HCT116 (cell line): ENCODE data around the gene TMIGD3. TPM values are rescaled to one million over a fixed set of nuclear protein-coding genes. Genes with fewer than 3 reads are reported as not detected.

ENCODE experiments used
- ATAC-seq: fragments of 200-7000 bp; cut with Tn5 transposase; 2 replicates; pipeline ENCODE4 v1.9.1; 2020; ENCODE audit warnings: mild to moderate bottlenecking, moderate library complexity
- BruUV-seq: library from RNA; stranded (reverse); fragments of 400-500 nt; replicated peaks from 2 replicates; lab custom pipeline; 2021; lab: Mats Ljungman, UMichigan
- CTCF ChIA-PET: fragments of 300-600 bp; sonication (Branson Sonifier 250); formaldehyde crosslinking; loops from one replicate; lab custom pipeline; 2021; ENCODE audit warnings: antibody characterized with exemption; lab: Charles Lee
- POLR2A ChIA-PET: fragments of 300-600, 350-600 bp; sonication (Branson Sonifier 250); formaldehyde crosslinking; loops from one replicate; lab custom pipeline; 2021; ENCODE audit warnings: antibody characterized with exemption; lab: Charles Lee
- RAD21 ChIA-PET, 2 experiments: fragments of 300-600 bp; sonication (Branson Sonifier 250); formaldehyde crosslinking; loops; one replicate each; lab custom pipeline; 2023; ENCODE audit warnings: low total read pairs in 2 of 2; ENCODE audit not compliant: uncharacterized antibody in 2 of 2, unreplicated experiment in 2 of 2, low non-redundant PET in 1 of 2; lab: Charles Lee
- DNase-seq: peaks from one replicate; pipeline ENCODE4 v3.0.0-alpha.2; 2010; ENCODE audit warnings: low read depth, low spot score
- H2AFZ ChIP-seq: fragments of 200-600 bp; shearing (Covaris generic), sonication (generic); 2 replicates; pipeline ENCODE4 v1.6.1; 2017; ENCODE audit warnings: low read depth, mixed run types, mixed read lengths, antibody characterized with exemption, low read length; ENCODE audit not compliant: poor library complexity, severe bottlenecking
- H3K27ac ChIP-seq: 2 replicates; pipeline ENCODE4 v1.5.1; 2012; ENCODE audit warnings: low read depth, low read length
- H3K27me3 ChIP-seq: fragments of 200-600 bp; sonication (generic); 2 replicates; pipeline ENCODE4 v1.6.1; 2016; ENCODE audit warnings: mixed run types, low read length, mixed read lengths; ENCODE audit not compliant: insufficient read depth
- H3K36me3 ChIP-seq, 2 experiments: fragments of 200-500 bp in 1 of 2; fragments of 200-600 bp in 1 of 2; sonication (Bioruptor generic) in 1 of 2; sonication (generic) in 1 of 2; 2 replicates each; pipeline versions ENCODE4 v1.5.1 to v1.6.1; 2014 to 2016; ENCODE audit warnings: low read length in 2 of 2, inconsistent platforms in 1 of 2, mixed read lengths in 1 of 2, mixed run types in 1 of 2; ENCODE audit not compliant: insufficient read depth in 2 of 2, control insufficient read depth in 1 of 2
- H3K4me1 ChIP-seq, 2 experiments: fragments of 200-600 bp in 1 of 2; sonication (generic) in 1 of 2; 2 replicates each; pipeline versions ENCODE4 v1.5.1 to v1.6.1; 2012 to 2017; ENCODE audit warnings: low read length in 2 of 2, inconsistent platforms in 1 of 2, mild to moderate bottlenecking in 1 of 2, mixed read lengths in 1 of 2, mixed run types in 1 of 2, moderate library complexity in 1 of 2; ENCODE audit not compliant: insufficient read depth in 2 of 2, control insufficient read depth in 1 of 2
- H3K4me2 ChIP-seq: fragments of 200-600 bp; sonication (generic); 2 replicates; pipeline ENCODE4 v1.6.1; 2017; ENCODE audit warnings: mixed run types, low read length, mixed read lengths
- H3K4me3 ChIP-seq, 2 experiments: fragments of 200-600 bp in 1 of 2; sonication (generic) in 1 of 2; replicated peaks in 1 of 2; 2 replicates each; pipeline ENCODE4 v1.5.1; 2011 to 2016; ENCODE audit warnings: low read length in 2 of 2, control low read depth in 1 of 2, low read depth in 1 of 2, mild to moderate bottlenecking in 1 of 2, mixed read lengths in 1 of 2, mixed run types in 1 of 2
- H3K79me2 ChIP-seq: fragments of 200-600 bp; sonication (generic); 2 replicates; pipeline ENCODE4 v1.6.1; 2017; ENCODE audit warnings: mild to moderate bottlenecking, mixed run types, low read length, moderate library complexity, mixed read lengths; ENCODE audit not compliant: insufficient read depth
- H3K9ac ChIP-seq: fragments of 200-600 bp; sonication (generic); 2 replicates; pipeline ENCODE4 v1.6.1; 2016; ENCODE audit warnings: low read length, mixed read lengths
- H3K9me2 ChIP-seq: fragments of 200-600 bp; sonication (generic), shearing (Covaris generic); 2 replicates; pipeline ENCODE4 v1.6.1; 2017; ENCODE audit warnings: mixed run types, mild to moderate bottlenecking, moderate library complexity; ENCODE audit not compliant: insufficient read depth
- H3K9me3 ChIP-seq, 2 experiments: fragments of 200-500 bp in 1 of 2; fragments of 200-600 bp in 1 of 2; sonication (Bioruptor generic) in 1 of 2; sonication (generic) in 1 of 2; 2 replicates each; pipeline ENCODE4 v1.6.1; 2014 to 2017; ENCODE audit warnings: low read length in 2 of 2, mixed read lengths in 2 of 2, inconsistent platforms in 1 of 2, low read depth in 1 of 2, mild to moderate bottlenecking in 1 of 2, mixed run types in 1 of 2, moderate library complexity in 1 of 2; ENCODE audit not compliant: control insufficient read depth in 1 of 2, insufficient read depth in 1 of 2
- H4K20me1 ChIP-seq: fragments of 200-600 bp; sonication (generic), shearing (Covaris generic); 2 replicates; pipeline ENCODE4 v1.6.1; 2017; ENCODE audit warnings: mixed run types, mild to moderate bottlenecking, moderate library complexity; ENCODE audit not compliant: insufficient read depth
- CBX3 ChIP-seq: IDR thresholded peaks from 2 replicates; pipeline ENCODE4 v1.6.1; 2012; ENCODE audit warnings: low read depth
- EGR1 ChIP-seq: IDR thresholded peaks from 2 replicates; pipeline ENCODE4 v1.6.1; 2012; ENCODE audit warnings: low read depth
- ELF1 ChIP-seq: IDR thresholded peaks from 2 replicates; pipeline ENCODE4 v1.6.1; 2012; ENCODE audit warnings: low read depth, borderline replicate concordance
- MAX ChIP-seq: IDR thresholded peaks from 2 replicates; pipeline ENCODE4 v1.6.1; 2012
- POLR2A ChIP-seq: IDR thresholded peaks from 2 replicates; pipeline ENCODE4 v1.7.0; 2011; ENCODE audit warnings: borderline replicate concordance; ENCODE audit not compliant: insufficient read depth, insufficient read length; ENCODE audit errors: extremely low read depth
- SIN3A ChIP-seq: IDR thresholded peaks from 2 replicates; pipeline ENCODE4 v1.6.1; 2012; ENCODE audit warnings: low read depth
- SRF ChIP-seq: IDR thresholded peaks from 2 replicates; pipeline ENCODE4 v1.6.1; 2012; ENCODE audit warnings: low read depth
- ZFX ChIP-seq: fragments of 450-650 bp; IDR thresholded peaks from 2 replicates; pipeline ENCODE4 v1.6.1; 2017
- intact Hi-C: fragments of 100-400 bp; cut with micrococcal nuclease; formaldehyde crosslinking; loops from 2 replicates; pipeline ENCODE4 v1.10.0; 2022
- total RNA-seq: library from RNA; stranded (reverse); gene quantifications from one replicate; pipeline ENCODE4 v1.2.1, GENCODE V29; 2021; ENCODE audit not compliant: unreplicated experiment
- TF ChIP-seq, protein P1 (sequence below): IDR thresholded peaks from 2 replicates; pipeline ENCODE4 v1.6.1; 2012; ENCODE audit warnings: low read depth
- TF ChIP-seq, protein P2 (sequence below), 3 experiments: fragments of 200-600 bp in 1 of 3; sonication (generic) in 1 of 3; IDR thresholded peaks in 2 of 3; conservative IDR thresholded peaks in 1 of 3; 2 replicates each; pipeline ENCODE4 v1.5.1; 2012 to 2017; ENCODE audit warnings: low read depth in 2 of 3, low read length in 2 of 3, antibody characterized with exemption in 1 of 3, borderline replicate concordance in 1 of 3, control low read depth in 1 of 3, mild to moderate bottlenecking in 1 of 3, mixed read lengths in 1 of 3, mixed run types in 1 of 3, moderate library complexity in 1 of 3; ENCODE audit not compliant: insufficient read depth in 1 of 3

Gene TMIGD3
- total RNA-seq, 1 experiment from 2014 or later, result not detected

DNA sequence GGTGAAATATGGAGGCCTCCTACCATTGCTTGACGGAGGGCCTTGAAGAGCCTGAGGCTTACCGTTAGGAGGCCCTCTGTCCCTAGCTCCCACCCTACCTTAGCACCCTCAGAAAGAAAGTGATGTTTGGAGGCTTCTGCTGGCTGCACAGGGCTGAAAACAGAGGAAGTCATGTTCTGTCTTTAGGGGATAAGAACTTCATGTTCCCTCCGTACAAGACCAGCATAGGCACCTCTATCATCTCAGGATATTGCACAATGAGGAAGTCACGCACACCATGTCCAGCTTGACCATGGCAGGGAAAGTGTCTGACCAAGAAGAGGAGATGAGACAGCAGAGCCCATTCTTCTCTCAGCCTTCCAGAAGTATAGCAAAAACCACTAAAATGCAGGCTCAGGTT, 13.8 kb downstream of the TMIGD3 start:
- H3K27ac ChIP-seq, result no peak overlapping the region
- intact Hi-C loops, result no loop called here
- no peak overlapping the region for H3K4me3 ChIP-seq
- TF ChIP-seq EGR1 (no peak), ZFX (no peak), POLR2A (no peak), ELF1 (no peak), SRF (no peak), MAX (no peak), CBX3 (no peak), SIN3A (no peak)
- TF ChIP-seq, protein P1, sequence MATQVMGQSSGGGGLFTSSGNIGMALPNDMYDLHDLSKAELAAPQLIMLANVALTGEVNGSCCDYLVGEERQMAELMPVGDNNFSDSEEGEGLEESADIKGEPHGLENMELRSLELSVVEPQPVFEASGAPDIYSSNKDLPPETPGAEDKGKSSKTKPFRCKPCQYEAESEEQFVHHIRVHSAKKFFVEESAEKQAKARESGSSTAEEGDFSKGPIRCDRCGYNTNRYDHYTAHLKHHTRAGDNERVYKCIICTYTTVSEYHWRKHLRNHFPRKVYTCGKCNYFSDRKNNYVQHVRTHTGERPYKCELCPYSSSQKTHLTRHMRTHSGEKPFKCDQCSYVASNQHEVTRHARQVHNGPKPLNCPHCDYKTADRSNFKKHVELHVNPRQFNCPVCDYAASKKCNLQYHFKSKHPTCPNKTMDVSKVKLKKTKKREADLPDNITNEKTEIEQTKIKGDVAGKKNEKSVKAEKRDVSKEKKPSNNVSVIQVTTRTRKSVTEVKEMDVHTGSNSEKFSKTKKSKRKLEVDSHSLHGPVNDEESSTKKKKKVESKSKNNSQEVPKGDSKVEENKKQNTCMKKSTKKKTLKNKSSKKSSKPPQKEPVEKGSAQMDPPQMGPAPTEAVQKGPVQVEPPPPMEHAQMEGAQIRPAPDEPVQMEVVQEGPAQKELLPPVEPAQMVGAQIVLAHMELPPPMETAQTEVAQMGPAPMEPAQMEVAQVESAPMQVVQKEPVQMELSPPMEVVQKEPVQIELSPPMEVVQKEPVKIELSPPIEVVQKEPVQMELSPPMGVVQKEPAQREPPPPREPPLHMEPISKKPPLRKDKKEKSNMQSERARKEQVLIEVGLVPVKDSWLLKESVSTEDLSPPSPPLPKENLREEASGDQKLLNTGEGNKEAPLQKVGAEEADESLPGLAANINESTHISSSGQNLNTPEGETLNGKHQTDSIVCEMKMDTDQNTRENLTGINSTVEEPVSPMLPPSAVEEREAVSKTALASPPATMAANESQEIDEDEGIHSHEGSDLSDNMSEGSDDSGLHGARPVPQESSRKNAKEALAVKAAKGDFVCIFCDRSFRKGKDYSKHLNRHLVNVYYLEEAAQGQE, result no peak
- TF ChIP-seq, protein P2, sequence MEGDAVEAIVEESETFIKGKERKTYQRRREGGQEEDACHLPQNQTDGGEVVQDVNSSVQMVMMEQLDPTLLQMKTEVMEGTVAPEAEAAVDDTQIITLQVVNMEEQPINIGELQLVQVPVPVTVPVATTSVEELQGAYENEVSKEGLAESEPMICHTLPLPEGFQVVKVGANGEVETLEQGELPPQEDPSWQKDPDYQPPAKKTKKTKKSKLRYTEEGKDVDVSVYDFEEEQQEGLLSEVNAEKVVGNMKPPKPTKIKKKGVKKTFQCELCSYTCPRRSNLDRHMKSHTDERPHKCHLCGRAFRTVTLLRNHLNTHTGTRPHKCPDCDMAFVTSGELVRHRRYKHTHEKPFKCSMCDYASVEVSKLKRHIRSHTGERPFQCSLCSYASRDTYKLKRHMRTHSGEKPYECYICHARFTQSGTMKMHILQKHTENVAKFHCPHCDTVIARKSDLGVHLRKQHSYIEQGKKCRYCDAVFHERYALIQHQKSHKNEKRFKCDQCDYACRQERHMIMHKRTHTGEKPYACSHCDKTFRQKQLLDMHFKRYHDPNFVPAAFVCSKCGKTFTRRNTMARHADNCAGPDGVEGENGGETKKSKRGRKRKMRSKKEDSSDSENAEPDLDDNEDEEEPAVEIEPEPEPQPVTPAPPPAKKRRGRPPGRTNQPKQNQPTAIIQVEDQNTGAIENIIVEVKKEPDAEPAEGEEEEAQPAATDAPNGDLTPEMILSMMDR (IDR thresholded peaks at IDR 0.05 in 2 of 3, conservative IDR thresholded peaks at IDR 0.05 in 1 of 3; ENCODE audit: borderline replicate concordance in 1 of 3, insufficient read depth in 1 of 3, low read depth in 2 of 3, low read length in 2 of 3), result no peak
- CTCF ChIA-PET, result interaction anchor here (1.9 to 2.2 kb wide), 2 partner anchors 7 to 18 kb away, joined by 7 to 8 read pairs; no protein-coding TSS in a partner anchor
- DNase-seq (no peak), ATAC-seq (no peak)
- RAD21 ChIA-PET, result no interaction called here
- H3K27me3 ChIP-seq, result no peaks in the 10 kb centered on the region
- no peak overlapping the region for H3K9ac ChIP-seq
- H3K9me2 ChIP-seq, result no peaks in the 10 kb centered on the region
- POLR2A ChIA-PET, result no interaction called here
- H3K9me3 ChIP-seq, result no peaks in the 10 kb centered on the region
- no peaks in the 10 kb centered on the region for H3K4me1 ChIP-seq
- no peaks in the 10 kb centered on the region for H3K79me2 ChIP-seq
- H3K36me3 ChIP-seq, result no peaks in the 10 kb centered on the region
- no peak overlapping the region for H3K4me2 ChIP-seq
- H2AFZ ChIP-seq, result no peak overlapping the region
- no peaks in the 10 kb centered on the region for H4K20me1 ChIP-seq
- no TSS peak for BruUV-seq
